ENCODE results near the gene HAPSTR1. TPM values are rescaled to one million over a fixed set of nuclear protein-coding genes. Genes with fewer than 3 reads are reported as not detected.
A peak's percentile ranks its signal among the peaks of the same experiment; 100 is the strongest.
"Not testable (repeated sequence)": the region's sequence is repeated elsewhere in the genome, so short reads cannot be mapped to it uniquely, and the experiment has no call there.

Gene HAPSTR1, protein sequence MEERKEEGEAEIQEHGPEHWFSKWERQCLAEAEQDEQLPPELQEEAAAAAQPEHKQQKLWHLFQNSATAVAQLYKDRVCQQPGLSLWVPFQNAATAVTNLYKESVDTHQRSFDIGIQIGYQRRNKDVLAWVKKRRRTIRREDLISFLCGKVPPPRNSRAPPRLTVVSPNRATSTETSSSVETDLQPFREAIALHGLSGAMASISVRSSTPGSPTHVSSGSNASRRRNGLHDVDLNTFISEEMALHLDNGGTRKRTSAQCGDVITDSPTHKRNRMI
- 10 to 100 TPM; 40.0 to 47.5 (median 47.2) TPM for polyA plus RNA-seq (ENCODE audit: insufficient read length in 3 of 3)
- long read RNA-seq, donor 1, full-length matches to known transcripts = 6 of 6 reads
- long read RNA-seq, donor 1, partial matches to known transcripts = 0 of 6 reads
- long read RNA-seq, donor 1, other reads (novel, unspliced or antisense) = 0 of 6 reads
- long read RNA-seq, donor 2, full-length matches to known transcripts = 11 of 11 reads
- long read RNA-seq, donor 2, partial matches to known transcripts = 0 of 11 reads
- long read RNA-seq, donor 2, other reads (novel, unspliced or antisense) = 0 of 11 reads
- long read RNA-seq, donor 3, full-length matches to known transcripts = 7 of 7 reads
- long read RNA-seq, donor 3, partial matches to known transcripts = 0 of 7 reads
- long read RNA-seq, donor 3, other reads (novel, unspliced or antisense) = 0 of 7 reads
- long read RNA-seq, donor 4, full-length matches to known transcripts = 4 of 4 reads
- long read RNA-seq, donor 4, partial matches to known transcripts = 0 of 4 reads
- long read RNA-seq, donor 4, other reads (novel, unspliced or antisense) = 0 of 4 reads
- long read RNA-seq, donor 5, full-length matches to known transcripts = 6 of 6 reads
- long read RNA-seq, donor 5, partial matches to known transcripts = 0 of 6 reads
- long read RNA-seq, donor 5, other reads (novel, unspliced or antisense) = 0 of 6 reads
- long read RNA-seq, donor 6, full-length matches to known transcripts = 9 of 9 reads
- long read RNA-seq, donor 6, partial matches to known transcripts = 0 of 9 reads
- long read RNA-seq, donor 6, other reads (novel, unspliced or antisense) = 0 of 9 reads
- long read RNA-seq, donor 7, full-length matches to known transcripts = 11 of 33 reads
- long read RNA-seq, donor 7, partial matches to known transcripts = 22 of 33 reads
- long read RNA-seq, donor 7, other reads (novel, unspliced or antisense) = 0 of 33 reads
- long read RNA-seq, donor 8, full-length matches to known transcripts = 7 of 7 reads
- long read RNA-seq, donor 8, partial matches to known transcripts = 0 of 7 reads
- long read RNA-seq, donor 8, other reads (novel, unspliced or antisense) = 0 of 7 reads
- long read RNA-seq, donor 9, full-length matches to known transcripts = 9 of 77 reads
- long read RNA-seq, donor 9, partial matches to known transcripts = 68 of 77 reads
- long read RNA-seq, donor 9, other reads (novel, unspliced or antisense) = 0 of 77 reads
- long read RNA-seq, donor 10, full-length matches to known transcripts = 7 of 7 reads
- long read RNA-seq, donor 10, partial matches to known transcripts = 0 of 7 reads
- long read RNA-seq, donor 10, other reads (novel, unspliced or antisense) = 0 of 7 reads
- long read RNA-seq, donor 11, full-length matches to known transcripts = 6 of 6 reads
- long read RNA-seq, donor 11, partial matches to known transcripts = 0 of 6 reads
- long read RNA-seq, donor 11, other reads (novel, unspliced or antisense) = 0 of 6 reads
- long read RNA-seq, donor 12, full-length matches to known transcripts = 11 of 11 reads
- long read RNA-seq, donor 12, partial matches to known transcripts = 0 of 11 reads
- long read RNA-seq, donor 12, other reads (novel, unspliced or antisense) = 0 of 11 reads
- long read RNA-seq, donor 13, full-length matches to known transcripts = 7 of 7 reads
- long read RNA-seq, donor 13, partial matches to known transcripts = 0 of 7 reads
- long read RNA-seq, donor 13, other reads (novel, unspliced or antisense) = 0 of 7 reads
- long read RNA-seq, donor 14 = 0 reads
- long read RNA-seq, donor 15 = 0 reads
- long read RNA-seq, donor 16, full-length matches to known transcripts = 7 of 77 reads
- long read RNA-seq, donor 16, partial matches to known transcripts = 70 of 77 reads
- long read RNA-seq, donor 16, other reads (novel, unspliced or antisense) = 0 of 77 reads

DNA sequence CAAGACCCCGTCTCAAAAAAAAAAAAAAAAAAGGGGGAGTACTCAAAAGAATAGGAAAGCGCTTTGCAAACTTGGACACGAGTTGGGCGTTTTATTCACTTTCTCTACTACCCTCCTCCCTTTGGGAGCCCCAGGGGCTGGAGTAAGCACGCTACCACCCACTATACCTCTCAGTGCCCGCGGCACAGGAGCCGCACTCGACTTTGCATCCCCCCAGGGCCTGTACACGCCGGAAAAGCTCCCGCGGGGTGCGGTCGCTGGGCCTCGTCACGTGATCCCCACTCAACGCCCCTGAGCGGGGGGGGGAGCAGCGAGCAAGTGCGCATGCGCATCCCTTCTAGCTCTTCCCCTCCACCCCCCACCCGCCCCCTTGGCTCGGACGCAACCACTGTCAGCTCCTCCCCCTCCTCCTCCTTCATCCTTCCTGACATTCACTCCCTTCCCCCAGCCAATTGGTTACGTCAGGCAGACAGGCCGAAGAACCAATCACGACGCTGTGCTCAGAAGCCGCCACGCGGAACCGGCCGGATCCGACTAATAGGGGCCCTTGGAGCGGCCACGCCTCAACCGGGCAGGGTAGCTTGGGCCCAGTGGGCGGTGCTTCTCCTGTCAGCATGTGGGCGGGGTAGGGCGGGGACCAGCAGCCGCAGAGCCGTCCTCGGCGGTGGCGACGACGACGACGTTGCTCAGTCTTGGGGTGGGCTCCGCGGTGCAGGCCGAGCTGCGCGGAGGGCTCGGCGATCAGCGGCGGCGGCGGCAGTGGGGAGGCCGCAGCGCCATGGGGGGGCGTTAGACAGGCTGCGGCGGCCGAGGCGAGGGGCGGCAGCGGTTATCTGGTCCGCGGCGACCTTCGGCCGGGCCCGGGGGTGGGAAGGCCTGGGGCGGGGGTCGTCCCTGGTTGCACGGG lies at the start of gene HAPSTR1:
Gene HAPSTR1 (plus strand): TSS at position 685 of the 907 bp plus-strand sequence. CDS start 401 bp downstream, outside the sequence.
- peak; percentile 100 for DNase-seq

DNA sequence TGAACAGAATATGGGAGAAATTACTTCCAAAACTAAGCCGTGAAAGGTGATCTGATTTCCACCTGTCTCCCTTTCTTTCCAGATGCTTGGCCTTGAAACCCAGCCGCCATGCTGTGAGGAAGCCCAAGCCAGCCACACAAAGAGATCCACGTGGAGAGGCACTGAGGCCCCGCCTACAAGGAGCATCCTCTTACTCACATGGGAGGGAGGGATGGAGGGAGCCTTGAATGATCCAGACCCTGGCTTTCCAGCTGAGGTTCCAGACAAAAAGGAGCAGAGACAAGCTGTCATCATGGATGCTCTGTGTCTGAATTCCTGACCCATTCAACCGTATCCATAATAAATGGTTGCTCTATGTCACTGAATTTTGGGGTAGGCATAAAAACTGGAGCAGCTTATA lies 48.9 kb upstream of the HAPSTR1 start:
- DNase-seq = no peak

DNA sequence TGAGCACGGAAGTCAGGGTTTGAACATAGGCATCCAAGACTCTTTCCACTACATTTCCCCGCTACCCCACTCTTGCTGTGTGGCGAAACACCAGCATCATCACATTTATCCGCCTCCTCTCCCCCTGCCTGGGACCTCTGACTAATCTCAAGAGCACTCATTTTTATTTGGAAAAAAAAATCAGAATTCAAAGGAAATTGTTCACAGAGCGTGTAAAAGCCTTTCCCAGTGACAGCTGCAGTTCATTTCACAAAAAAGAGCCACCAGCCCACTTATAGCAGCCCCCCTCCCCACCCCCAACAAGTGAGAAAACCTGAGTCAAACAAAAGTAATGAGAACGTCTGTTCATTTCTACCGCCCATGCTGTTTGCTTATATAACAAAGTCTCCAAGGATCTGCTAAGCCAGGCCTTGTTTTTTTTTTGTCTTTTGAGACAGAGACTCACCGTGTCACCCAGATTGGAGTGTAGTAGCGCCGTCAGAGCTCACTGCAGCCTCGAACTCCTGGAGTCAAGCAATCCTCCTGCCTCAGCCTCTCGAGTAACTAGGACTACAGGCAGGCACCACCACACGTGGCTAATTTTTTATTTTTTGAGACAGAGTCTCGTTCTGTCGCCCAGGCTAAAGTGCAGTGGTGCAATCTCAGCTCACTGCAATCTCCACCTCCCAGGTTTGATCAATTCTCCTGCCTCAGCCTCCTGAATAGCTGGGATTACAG lies 48.3 kb upstream of the HAPSTR1 start:
- no peak for DNase-seq

DNA sequence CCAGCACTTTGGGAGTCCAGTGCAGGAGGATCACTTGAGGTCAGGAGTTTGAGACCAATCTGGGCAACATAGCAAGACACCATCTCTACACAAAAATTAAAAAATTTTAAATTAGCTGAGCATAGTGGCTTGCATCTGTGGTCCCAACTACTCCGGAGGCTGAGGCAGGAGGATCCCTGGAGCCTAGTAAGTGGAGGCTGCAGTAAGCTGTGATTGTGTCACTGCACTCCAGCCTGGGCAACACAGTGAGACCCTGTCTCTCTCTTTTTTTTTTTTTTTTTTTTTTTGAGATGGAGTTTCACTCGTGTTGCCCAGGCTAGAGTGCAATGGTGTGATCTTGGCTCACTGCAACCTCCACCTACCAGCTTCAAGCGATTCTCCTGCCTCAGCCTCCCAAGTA lies 45.9 kb upstream of the HAPSTR1 start:
- DNase-seq = not testable (repeated sequence)

DNA sequence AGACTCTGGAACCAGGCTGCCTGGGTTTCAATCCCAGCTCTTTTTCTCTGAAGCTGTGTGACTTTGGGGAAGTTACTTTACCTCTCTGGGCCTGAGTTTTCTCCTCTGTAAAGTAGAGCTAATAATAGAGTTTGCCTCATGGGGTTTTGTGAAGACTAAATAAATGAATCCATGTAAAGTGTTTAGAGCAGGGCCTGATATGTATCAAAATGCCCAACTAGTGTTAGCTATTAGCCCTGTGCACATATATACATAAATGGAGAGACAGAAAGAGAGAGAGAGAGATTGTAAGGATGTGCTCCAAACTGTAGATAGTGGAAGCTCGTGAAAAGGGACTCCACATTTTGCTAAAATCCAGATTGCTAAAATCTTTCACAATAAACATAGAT lies 44.8 kb upstream of the HAPSTR1 start:
- no peak for DNase-seq

DNA sequence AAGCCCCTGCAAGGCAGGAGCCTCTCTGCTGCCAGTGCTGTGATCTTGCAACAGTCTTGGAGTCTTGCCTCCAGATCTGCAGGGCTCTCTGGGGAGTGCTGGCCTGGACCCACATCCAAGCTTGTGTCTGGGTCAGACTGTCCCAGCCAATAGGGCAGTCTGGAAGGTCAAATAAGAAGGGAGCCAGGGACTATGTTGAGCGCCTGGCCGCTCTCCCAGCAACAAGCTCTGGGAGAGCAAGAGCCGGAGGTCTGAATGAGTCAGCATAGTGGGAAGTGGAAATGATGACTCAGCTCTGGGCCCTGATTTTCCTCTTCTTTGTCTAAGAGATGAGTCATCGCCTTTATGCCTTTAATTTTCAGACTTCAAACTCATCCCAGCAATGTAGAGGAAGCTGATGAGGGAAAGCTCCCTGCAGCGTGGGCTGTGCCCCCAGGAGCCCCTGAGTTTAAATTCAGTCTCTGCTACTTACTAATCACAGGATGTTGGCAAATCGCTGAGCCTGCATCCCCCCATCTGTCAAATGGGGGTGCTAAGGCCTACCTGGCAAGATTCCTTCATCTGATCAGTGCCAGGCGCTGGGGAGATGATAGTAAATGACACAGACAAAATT lies 43.6 kb upstream of the HAPSTR1 start:
- DNase-seq = peak; percentile 39

DNA sequence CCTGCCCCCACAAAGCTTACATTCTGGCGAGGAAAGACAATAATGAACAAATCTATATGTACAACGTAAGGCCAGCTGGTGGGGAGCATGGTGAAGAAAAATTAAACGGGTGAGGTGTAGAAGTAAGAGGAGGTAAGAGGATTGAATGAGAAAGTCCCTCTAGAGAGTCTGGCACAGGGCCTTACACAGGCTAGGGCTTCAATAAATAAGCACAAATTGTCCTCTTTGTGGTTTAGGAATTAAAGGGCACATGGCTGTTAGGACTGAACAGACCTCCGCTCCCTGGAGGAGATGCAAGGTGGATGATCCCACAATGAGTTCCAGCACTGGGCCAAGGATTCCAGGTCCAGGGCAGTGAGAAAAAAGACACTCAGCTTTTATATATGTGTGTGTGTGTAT lies 43.1 kb upstream of the HAPSTR1 start:
- no peak for DNase-seq

DNA sequence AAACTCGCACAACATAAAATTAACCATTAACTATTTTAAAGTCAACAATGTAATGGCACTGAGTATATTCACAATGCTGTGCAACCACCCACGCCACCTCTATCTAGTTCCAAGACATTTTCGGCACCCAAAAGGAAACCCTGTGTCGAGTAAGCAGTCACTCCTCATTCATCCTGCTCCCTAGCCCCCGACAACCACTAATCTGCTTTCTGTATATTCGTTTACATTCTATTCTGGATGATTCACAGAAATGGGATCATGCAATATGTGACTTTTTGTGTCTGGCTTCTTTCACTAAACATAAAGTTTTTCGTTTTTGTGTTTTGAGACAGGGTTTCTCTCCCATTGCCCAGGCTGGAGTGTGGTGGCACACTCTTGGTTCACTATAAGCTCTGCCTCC lies 42.2 kb upstream of the HAPSTR1 start:
- DNase-seq = no peak

DNA sequence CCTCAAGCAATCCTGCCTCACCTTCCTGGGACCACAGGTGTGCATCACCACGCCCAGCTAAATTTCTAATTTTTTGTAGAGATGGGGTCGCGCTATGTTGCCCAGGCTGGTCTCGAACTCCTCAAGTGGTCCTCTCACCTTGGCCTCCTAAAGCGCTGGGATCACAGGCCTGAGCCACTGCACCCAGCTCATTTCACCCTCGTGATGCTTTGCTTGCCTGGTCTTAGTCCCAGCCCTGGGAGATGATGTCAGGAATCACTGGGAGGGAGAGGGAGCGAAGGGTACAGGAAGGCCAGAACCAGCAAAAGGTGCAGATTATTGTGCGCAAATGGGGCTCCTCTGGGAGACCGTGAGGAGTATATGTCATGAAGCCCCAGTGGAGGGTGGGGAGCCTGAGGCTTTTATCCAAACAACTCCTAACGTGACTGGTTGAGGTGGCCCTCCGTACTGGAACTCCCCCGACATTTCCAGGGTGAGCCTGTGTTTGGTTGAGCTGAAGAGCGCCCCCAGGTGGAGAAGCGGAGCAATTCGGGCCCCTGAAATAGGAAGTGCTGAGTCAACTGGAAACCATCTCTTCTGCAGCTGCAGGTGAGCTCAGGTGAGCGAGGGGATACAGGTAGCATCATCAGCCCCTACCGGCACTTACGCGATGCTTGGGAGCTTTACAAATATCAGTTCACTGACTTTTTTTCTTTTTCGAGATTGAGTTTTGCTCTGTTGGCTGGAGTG lies 41.2 kb upstream of the HAPSTR1 start:
- no peak for DNase-seq

DNA sequence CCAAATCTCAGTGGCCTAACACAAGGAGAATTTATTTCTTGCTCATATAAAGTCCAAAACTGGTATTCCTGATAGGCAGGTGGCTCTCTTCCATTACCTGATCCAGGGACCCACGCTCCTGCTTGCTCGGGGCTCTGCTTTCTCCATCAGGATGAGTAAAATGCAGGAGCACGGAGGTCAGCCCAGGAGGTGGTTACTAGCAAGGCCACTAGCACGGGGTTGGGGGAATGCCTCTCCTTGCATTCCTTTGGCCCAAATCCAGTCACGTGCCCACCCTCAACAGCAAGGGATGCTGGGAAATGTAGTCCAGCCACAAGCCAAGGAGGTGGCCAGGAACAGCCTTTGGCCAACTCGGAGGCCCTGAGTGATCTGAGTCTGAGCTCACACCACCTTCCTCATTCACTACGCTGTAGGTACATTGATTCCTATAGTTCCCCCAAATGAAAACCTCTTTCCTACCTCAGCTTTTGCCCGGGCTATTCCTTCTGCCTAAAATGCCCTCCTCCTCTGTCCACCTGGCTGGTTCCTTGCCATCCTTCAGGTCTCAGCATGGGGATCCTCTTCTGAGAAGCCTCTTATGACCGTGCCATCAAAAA lies 38.3 kb upstream of the HAPSTR1 start:
- DNase-seq = peak; percentile 56

DNA sequence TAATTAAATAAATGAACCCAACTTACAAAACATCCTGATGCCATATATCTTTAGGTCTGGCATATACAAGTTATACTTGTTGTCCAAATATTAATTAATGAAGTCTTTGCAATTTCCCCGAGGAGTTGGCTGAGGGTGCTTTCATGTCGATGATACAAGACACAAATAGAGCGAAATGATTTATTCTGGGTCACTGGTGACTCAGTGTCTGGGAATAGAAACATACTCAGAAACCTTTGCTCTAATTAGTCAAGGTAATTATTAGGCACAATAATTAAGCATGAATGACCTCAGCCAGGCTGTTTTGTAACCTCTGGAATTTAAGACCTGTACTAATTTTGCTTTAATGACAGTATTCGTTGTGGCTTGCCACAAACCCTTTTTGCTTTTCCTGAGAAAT lies 37.0 kb upstream of the HAPSTR1 start:
- no peak for DNase-seq

DNA sequence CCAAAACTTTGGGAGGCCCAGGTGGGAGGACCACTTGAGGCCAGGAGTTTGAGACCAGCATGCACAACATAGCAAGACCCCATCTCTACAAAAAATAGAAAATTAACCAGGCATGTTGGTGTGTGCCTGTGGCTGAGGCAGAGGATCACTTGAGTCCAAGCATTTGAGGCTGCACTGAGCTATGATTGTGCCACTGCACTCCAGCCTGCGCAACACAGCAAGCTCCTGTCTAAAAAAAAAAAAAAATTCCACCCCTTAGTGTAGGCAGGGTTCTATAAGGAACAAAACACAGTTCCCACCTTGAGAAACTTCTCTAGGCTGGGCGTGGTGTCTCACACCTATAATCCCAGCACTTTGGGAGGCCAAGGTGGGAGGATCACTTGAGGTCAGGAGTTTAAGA lies 36.3 kb upstream of the HAPSTR1 start:
- no peak for DNase-seq

DNA sequence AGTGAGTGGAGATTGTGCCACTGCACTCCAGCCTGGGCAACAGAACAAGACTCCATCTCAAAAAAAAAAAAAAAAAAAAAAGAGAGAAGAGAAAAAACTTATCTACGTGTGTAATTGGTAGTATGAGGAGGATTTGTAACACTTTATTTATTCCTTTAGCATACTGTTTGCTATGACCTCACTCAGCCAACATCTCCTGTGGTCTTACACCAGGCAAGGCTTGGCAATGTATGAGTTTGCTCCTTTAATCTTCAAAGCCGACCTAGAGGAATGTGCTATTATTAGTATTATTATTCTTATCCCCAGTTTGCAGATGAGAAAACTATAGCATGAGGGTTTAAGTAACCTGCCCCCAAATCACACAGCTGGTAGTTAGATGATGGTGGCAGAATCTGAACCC lies 35.8 kb upstream of the HAPSTR1 start:
- DNase-seq = no peak

DNA sequence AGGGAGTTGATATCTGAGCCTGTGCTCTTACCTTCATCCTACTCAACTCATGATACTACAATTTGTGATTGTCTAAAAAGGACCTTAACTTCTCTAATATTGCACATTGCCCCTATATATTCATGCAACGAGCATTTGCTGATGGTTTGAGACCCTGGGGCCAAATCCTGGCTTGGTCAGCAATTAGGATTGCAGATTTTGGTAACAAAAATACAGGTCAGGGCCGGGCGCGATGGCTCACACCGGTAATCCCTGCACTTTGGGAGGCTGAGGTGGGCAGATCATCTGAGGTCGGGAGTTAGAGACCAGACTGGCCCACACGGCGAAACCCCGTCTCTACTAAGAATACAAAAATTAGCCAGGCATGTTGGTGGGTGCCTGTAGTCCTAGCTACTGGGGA lies 35.4 kb upstream of the HAPSTR1 start:
- no peak for DNase-seq

DNA sequence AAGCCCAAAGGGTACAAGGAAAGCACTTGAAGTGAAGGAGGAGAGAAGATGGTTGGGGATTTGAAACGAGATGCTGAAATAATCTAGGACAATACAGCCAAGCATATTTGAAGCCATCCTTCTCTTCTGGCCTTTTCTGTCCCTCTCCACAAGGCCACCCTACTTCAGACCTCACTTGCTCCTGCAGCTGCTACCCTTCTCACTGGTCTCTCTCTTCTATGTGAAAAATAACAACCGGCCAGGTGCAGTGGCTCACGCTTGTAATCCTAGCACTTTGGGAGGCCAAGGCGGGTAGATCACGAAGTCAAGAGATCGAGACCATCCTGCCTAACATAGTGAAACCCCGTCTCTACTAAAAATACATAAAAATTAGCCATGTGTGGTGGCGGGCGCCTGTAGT lies 33.2 kb upstream of the HAPSTR1 start:
- DNase-seq = no peak

DNA sequence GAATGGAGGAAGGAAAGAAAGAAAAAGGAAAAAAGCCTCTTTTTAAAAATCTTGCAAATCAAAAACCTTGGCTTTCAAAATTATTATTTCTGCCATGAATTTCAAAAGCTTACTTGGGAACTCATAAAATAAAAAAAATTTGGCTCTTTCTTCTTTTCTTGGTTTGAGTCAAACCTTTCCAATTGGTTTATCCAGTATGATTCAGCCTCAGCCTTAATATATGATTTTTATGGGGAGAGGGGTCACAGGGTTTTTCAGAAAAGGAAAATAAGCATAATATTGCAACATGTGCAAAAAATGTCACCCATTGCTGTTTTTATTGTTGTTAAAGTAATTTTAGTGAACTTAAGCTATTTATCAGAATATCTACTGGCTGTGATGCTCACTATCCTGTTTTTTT lies 31.2 kb upstream of the HAPSTR1 start:
- no peak for DNase-seq

DNA sequence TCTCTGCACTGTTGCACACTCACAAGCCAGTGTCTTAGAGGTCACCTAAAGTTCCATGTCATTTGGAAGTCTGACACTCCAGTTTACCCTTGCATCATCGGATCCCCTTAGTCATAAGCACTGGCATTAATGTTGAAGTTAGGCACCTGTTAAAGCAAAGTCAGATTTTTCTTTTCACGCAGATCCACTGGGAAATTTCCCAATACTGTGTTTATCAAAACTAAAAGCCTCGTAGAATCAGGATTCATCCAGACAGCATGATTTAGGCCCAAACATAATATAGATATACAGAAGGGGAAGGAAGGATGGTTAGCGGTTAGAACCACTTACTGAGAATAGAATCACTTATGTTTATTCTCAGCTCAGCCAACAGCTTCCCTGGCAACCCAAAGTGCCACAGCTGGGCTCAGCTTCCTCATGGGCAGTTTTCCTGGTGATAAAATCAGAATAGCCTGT lies 30.1 kb upstream of the HAPSTR1 start:
- DNase-seq = no peak
